Muscle of leg (tissue), 11 donors: ENCODE measurements around the gene TMEM170B. TPM values are rescaled to one million over a fixed set of nuclear protein-coding genes. Genes with fewer than 3 reads are reported as not detected.

ENCODE experiments used
- DNase-seq: peaks from one replicate; pipeline ENCODE4 v3.0.0; 2013
- H3K27ac ChIP-seq: one replicate; pipeline ENCODE4 v1.5.1; 2013; ENCODE audit warnings: mild to moderate bottlenecking, low read length, control low read depth
- H3K27me3 ChIP-seq: one replicate; pipeline ENCODE4 v1.6.1; 2013; ENCODE audit warnings: low read length; ENCODE audit not compliant: control insufficient read depth, insufficient read depth
- H3K36me3 ChIP-seq: one replicate; pipeline ENCODE4 v1.6.1; 2013; ENCODE audit warnings: low read length; ENCODE audit not compliant: control insufficient read depth, insufficient read depth
- H3K4me1 ChIP-seq: one replicate; pipeline ENCODE4 v1.6.1; 2013; ENCODE audit warnings: low read length; ENCODE audit not compliant: control insufficient read depth, insufficient read depth
- H3K4me3 ChIP-seq: one replicate; pipeline ENCODE4 v1.5.1; 2013; ENCODE audit warnings: low read length, control low read depth
- H3K9me3 ChIP-seq: replicated peaks from 2 replicates; pipeline ENCODE4 v1.6.1; 2013; ENCODE audit warnings: low read depth, low read length; ENCODE audit not compliant: control insufficient read depth
- WGBS: methylation state at CpG from one replicate; pipeline ENCODE4 v1.1.5; 2013; ENCODE audit warnings: missing lambda C conversion rate; ENCODE audit not compliant: insufficient coverage; 5-methylcytosine and 5-hydroxymethylcytosine counted together
- polyA plus RNA-seq, 8 donors: library from polyadenylated mRNA; unstranded; fragments of 120-200 nt; gene quantifications; one replicate each; pipeline versions ENCODE4 v1.2.1 to v1.2.3, GENCODE V29; 2013; ENCODE audit warnings: inconsistent platforms in 1 of 8, low replicate concordance in 1 of 8; ENCODE audit not compliant: insufficient read length in 8 of 8, insufficient read depth in 1 of 8
- total RNA-seq: library from RNA; stranded (reverse); fragments of 120-200 nt; gene quantifications from one replicate; pipeline ENCODE4 v1.2.4, GENCODE V29; 2013

Gene TMEM170B
- total and polyA plus RNA-seq, 9 donors, result 3.7 to 6.1 (median 4.7) TPM

DNA sequence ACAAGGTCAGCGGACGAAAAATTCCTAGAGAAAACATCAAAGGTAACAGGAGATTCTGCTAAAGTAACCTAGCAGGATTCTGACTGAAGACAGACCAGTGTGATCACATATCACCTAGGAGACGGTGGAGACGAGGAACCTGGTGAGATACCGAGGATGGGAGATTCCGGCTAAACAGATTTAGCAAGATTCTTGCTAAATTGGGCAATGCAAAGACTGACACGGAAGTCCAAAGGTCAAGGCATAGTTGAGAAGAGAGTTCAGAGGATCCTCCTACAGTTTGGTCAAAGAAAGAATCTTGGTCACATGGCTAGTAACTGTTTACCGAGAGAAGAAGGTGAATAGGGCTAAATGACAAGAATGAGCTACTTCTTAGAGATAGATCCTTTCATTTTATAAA lies 61.1 kb downstream of the TMEM170B start:
- no peak overlapping the region for H3K27ac ChIP-seq
- no peaks in the 10 kb centered on the region for H3K4me1 ChIP-seq
- H3K36me3 ChIP-seq, result no peaks in the 10 kb centered on the region
- no peaks in the 10 kb centered on the region for H3K27me3 ChIP-seq
- no peak for DNase-seq
- whole genome bisulfite sequencing, result 86% methylated on average over 6 of the region's 8 CpGs
- no peaks in the 10 kb centered on the region for H3K9me3 ChIP-seq
- H3K4me3 ChIP-seq, result no peak overlapping the region

DNA sequence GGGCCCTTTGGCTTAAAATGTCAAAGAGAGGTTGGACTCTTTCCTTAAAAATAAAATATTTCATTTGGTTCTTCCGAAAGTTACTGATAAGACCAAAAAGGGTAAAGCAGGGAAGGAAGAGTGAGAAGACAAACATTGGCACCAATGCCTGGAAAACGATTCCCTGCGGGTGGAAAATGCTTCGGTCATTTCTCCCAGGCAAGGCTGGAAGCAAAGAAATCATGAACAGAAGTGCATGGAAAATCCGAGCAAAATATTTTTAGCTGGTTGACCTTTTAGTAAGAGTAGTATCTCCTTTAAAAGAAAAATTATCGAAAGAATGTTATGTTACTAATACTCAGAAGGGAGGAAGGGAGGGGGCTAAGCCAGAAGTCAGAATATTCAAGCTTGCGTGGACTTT lies 62.7 kb downstream of the TMEM170B start:
- DNase-seq, result no peak
- no peaks in the 10 kb centered on the region for H3K9me3 ChIP-seq
- no peak overlapping the region for H3K27ac ChIP-seq
- no peaks in the 10 kb centered on the region for H3K36me3 ChIP-seq
- H3K4me3 ChIP-seq, result no peak overlapping the region
- 78% methylated on average over 6 of the region's 7 CpGs for WGBS
- no peaks in the 10 kb centered on the region for H3K27me3 ChIP-seq
- H3K4me1 ChIP-seq, result peaks cover 3% of the 10 kb centered on the region

DNA sequence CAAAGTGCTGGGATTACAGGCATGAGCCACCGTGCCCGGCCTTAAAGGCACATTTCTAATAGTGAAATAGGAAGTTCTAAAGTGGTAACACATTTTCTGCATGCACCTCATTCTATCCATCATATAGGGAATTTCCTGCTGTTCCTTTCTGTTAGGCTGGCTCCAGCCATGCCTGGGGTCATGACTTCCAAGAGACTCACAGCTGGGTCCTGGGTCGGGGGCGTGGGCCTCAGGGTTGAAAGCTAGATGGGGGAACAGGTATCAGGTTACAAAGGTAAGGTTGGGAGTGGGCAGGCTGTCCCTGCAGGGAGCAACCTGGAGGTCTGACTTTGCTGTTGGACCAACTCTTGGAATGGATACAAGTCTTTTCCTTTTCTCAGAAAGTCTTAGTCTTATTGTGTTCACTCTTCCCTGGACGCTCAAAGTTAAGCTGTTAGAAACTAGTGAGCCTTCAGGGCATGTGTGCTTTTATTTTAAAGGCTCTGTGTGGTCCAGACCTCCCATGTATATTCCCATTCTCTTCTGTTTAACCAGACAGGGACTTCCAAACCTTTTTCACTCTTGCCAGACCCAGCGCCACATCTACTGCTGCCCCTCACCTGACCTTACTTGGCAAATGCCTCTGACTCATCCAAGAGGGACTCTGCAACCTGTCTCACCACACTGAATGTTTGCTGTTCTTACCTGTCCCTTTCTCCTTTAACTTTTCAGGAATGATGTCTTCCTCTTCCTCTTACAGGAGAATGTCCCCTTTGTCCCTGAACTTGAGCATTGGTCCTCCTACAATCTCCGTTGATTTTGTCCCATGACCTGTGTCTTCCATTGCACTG lies 64.4 kb downstream of the TMEM170B start:
- peaks cover 18% of the 10 kb centered on the region for H3K4me1 ChIP-seq
- H3K36me3 ChIP-seq, result no peaks in the 10 kb centered on the region
- no peak for DNase-seq
- H3K27me3 ChIP-seq, result no peaks in the 10 kb centered on the region
- H3K4me3 ChIP-seq, result no peak overlapping the region
- no peaks in the 10 kb centered on the region for H3K9me3 ChIP-seq
- no peak overlapping the region for H3K27ac ChIP-seq
- 70% methylated on average over 4 of the region's 7 CpGs for WGBS

DNA sequence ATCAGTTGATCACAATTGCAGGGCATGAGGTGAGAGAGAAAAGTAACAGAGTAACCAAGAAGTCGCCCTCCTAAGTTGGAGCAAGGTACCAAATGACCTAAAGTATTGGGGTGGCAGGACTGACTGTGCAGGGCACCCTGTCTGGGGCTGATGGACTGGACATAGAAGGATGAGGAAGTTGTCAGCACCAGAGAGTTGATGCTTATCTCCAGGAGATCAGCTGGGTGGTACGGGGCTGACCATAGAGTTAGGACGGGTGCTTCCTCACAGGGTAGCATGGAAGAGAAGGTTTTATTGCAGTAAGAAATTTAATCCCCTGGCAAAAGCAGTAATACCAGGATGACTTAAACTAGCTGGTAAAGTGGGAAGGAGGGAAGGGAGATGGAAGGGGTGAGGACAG lies 66.7 kb downstream of the TMEM170B start:
- Histone ChIP-seq H3K36me3 (no peaks in the 10 kb centered on the region), H3K27me3 (no peaks in the 10 kb centered on the region), H3K4me3 (no peak overlapping the region), H3K4me1 (peaks cover 28% of the 10 kb centered on the region), H3K9me3 (no peaks in the 10 kb centered on the region), H3K27ac (no peak overlapping the region)
- DNase-seq, result no peak
- 50% methylated on average over 2 of the region's 3 CpGs for WGBS

DNA sequence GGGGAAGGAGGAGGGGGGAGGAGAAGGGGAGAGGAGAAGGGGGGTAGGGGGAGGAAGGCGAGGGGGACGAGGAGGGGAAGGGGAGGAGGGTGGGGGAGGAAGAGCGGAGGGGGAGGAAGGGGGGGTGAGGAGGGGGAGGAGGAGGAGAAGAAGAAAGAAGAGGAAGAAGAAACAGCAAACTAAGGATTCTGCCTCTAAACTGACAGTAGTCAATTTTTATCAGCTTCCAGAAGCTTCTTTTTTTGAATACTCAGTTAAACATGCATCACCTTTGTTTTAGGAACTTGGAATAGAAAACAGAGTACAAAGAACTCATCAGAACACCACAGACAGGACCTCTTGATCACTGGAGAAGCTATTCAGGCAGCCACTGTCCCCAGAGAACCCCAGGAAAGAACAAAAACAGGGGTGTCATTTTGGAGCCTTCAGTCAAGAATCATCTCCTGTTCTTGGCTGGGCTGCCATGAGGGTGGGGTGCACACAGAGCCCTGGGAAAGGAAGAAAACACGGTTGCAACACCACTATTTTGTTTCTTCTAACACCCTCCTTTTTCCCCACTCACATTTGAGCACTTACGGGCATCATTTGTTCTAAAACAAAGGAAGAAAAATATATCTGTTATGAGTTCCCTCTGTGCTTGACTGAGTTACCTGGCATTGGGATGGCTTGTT lies 67.4 kb downstream of the TMEM170B start:
- Histone ChIP-seq H3K27ac (no peak overlapping the region), H3K4me3 (no peak overlapping the region), H3K9me3 (no peaks in the 10 kb centered on the region), H3K27me3 (no peaks in the 10 kb centered on the region), H3K4me1 (peaks cover 35% of the 10 kb centered on the region), H3K36me3 (no peaks in the 10 kb centered on the region)
- no peak for DNase-seq
- no CpG with 5 or more reads among the region's 5 CpGs for WGBS

DNA sequence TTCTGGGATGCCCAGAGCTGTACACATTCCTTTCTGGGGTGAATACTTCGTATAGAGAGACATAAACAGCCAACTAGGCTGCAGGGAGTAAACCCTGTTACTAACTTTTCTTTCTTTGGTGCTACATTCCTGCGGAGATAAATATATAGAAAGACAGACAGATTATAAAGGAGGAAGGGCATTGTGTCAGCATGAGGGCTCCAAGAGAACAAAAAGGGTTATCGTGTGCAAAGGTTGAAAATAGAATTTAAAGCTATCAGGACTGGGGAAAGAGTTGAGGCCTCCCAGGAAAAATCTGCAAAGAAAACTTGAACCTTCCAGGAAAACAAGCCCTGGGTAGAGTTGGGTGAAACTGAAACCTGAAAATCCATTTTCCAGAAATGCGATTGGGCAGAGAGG lies 68.0 kb downstream of the TMEM170B start:
- no peak for DNase-seq
- Histone ChIP-seq H3K36me3 (no peaks in the 10 kb centered on the region), H3K4me1 (peaks cover 35% of the 10 kb centered on the region), H3K9me3 (no peaks in the 10 kb centered on the region), H3K4me3 (no peak overlapping the region), H3K27ac (no peak overlapping the region), H3K27me3 (no peaks in the 10 kb centered on the region)
- WGBS, result 82% methylated on average over 2 of the region's 4 CpGs

DNA sequence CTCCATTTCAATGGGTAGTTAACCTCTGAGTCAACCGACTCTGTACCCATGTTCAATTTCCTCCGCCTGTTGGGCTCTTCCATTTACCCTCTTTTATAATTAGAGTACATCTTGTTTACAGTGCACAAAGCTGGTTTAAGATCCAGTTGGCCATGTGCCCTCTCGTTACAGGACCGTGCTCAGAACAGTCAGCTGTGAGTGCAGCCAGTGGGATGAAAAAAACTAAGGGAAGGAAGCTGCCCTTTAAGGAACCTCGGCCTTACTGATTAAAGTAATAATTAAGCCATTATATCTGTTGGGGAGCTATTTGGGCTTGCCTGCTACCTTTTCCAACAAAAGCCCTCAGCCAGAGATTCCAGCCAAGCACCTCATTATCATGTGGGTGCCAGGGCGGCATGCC lies 68.8 kb downstream of the TMEM170B start:
- no peak for DNase-seq
- Histone ChIP-seq H3K9me3 (no peaks in the 10 kb centered on the region), H3K27me3 (no peaks in the 10 kb centered on the region), H3K4me1 (peaks cover 38% of the 10 kb centered on the region), H3K27ac (peak overlapping the region; percentile 71), H3K36me3 (no peaks in the 10 kb centered on the region), H3K4me3 (no peak overlapping the region)
- WGBS, result no CpG with 5 or more reads among the region's 6 CpGs

DNA sequence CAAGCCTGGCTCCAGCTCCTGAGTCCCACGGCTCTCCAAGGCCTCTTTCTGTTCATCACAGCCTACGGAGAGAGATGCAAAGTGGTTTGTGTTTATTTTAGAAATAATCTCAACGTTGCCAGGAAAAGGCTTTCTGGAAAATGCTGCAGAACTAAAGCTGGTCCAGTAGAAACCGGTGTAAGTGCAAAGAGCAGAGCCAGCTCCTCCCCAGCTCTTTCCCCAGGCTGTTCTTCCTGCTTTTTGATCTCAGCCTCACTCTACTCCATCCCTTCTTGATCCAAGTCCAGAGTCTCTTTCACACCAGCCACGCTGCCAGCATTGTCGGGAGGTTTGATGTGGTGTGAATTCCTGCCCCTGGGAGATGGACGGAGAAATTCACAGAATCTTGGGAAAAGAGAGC lies 69.8 kb downstream of the TMEM170B start:
- WGBS, result 11% methylated on average over 2 of the region's 7 CpGs
- DNase-seq, result peak; percentile 84
- Histone ChIP-seq H3K4me3 (no peak overlapping the region), H3K4me1 (peaks cover 38% of the 10 kb centered on the region), H3K36me3 (no peaks in the 10 kb centered on the region), H3K9me3 (no peaks in the 10 kb centered on the region), H3K27ac (peak overlapping the region; percentile 71), H3K27me3 (no peaks in the 10 kb centered on the region)

DNA sequence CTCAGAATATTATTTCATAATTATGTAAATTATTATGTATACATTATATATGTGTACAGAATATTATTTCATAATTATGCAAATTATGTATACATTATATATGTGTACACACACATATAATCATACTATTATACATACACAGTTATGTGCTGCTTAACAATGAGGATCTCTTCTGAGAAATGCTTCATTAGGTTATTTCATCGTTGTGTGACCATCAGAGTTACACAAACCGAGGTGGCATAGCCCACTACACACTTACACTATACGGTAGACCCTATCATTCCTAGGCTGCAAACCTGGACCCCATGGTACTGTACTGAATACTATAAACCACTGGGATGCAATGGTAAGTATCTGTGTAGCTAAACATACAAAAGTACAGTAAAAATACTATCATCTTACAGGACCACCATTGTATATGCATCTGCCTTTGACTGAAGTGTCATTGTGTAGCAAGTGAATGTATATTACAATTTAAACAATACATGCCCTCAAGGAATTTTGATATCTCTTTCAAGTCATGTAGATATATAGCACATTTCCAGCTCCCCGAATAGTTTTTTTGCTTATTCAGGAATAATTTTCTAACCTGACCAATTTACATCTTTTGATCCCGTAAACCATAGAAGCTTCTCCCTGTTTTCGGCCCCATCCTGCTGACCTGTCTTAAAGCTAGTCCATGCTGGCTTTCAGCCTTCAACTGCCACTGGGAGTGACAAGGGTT lies 71.2 kb downstream of the TMEM170B start:
- no peak for DNase-seq
- H3K27ac ChIP-seq, result peak overlapping the region; percentile 56
- no peaks in the 10 kb centered on the region for H3K36me3 ChIP-seq
- H3K4me3 ChIP-seq, result no peak overlapping the region
- H3K27me3 ChIP-seq, result no peaks in the 10 kb centered on the region
- H3K4me1 ChIP-seq, result peaks cover 38% of the 10 kb centered on the region
- 85% methylated on average over 2 of the region's 6 CpGs for WGBS
- no peaks in the 10 kb centered on the region for H3K9me3 ChIP-seq
